Measurements from ENCODE around the gene ID3. TPM values are rescaled to one million over a fixed set of nuclear protein-coding genes. Genes with fewer than 3 reads are reported as not detected.

Gene ID3
- total and polyA plus RNA-seq, 9 of the 15 experiments (the other 6 are each of a cell fraction or from before 2014, with no cell fraction given), result 6.8 to 59.8 (median 23.5) TPM

- TF ChIP-seq CLOCK (CRISPR knock-in tag; IDR thresholded peaks at IDR 0.05; ENCODE audit: borderline replicate concordance) (no peak), ZNF584 (CRISPR knock-in tag; IDR thresholded peaks at IDR 0.05; ENCODE audit: low read depth) (no peak), HLTF (IDR thresholded peaks at IDR 0.05) (no peak), ZNF449 (CRISPR knock-in tag; IDR thresholded peaks at IDR 0.05) (no peak), XRCC4 (IDR thresholded peaks at IDR 0.05; ENCODE audit: extremely low read depth, insufficient read depth, insufficient read length) (no peak), SLC30A9 (CRISPR knock-in tag; IDR thresholded peaks at IDR 0.05) (no peak), BDP1 (IDR thresholded peaks at IDR 0.05; ENCODE audit: insufficient read depth, insufficient read length) (no peak)
Measured at GRCh38 chr1:23565776-23566175, 6.5 kb upstream of the ID3 start (continued).
